Endothelial cell of hepatic sinusoid (primary cell): ENCODE data around the gene ZNF536.
"Not testable (repeated sequence)": the region's sequence is repeated elsewhere in the genome, so short reads cannot be mapped to it uniquely, and the experiment has no call there.

Experiments used
- in situ Hi-C: cut with HindIII; loops from 2 replicates; pipeline ENCODE4 v1.10.0; 2017; ENCODE audit warnings: low sequenced_read_pairs

Gene ZNF536

GRCh38 chr19:30442674-30443073 lies 70.5 kb downstream of the ZNF536 start:
- in situ Hi-C loops, result no loop called here

- in situ Hi-C loops, result no loop called here
Measured at GRCh38 chr19:30443531-30444252, 71.5 kb downstream of the ZNF536 start.

DNA sequence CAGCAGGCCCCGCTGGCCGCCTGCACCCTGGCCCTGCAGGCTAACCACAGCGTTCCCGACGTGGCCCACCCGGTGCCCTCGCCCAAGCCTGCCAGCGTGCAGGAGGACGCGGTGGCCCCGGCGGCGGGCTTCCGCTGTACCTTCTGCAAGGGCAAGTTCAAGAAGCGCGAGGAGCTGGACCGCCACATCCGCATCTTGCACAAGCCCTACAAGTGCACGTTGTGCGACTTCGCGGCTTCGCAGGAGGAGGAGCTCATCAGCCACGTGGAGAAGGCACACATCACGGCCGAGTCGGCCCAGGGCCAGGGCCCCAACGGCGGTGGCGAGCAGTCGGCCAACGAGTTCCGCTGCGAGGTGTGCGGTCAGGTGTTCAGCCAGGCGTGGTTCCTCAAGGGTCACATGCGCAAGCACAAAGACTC lies 72.1 kb downstream of the ZNF536 start:
- in situ Hi-C loops, result no loop called here

GRCh38 chr19:30444686-30445232 lies 72.6 kb downstream of the ZNF536 start:
- in situ Hi-C loops, result no loop called here

GRCh38 chr19:30445385-30445784 lies 73.2 kb downstream of the ZNF536 start:
- in situ Hi-C loops, result no loop called here

GRCh38 chr19:30446120-30446519 lies 73.9 kb downstream of the ZNF536 start:
- in situ Hi-C loops, result not testable (repeated sequence)

- in situ Hi-C loops, result no loop called here
Measured at GRCh38 chr19:30446850-30447552, 74.8 kb downstream of the ZNF536 start.

GRCh38 chr19:30447553-30447870 lies 75.3 kb downstream of the ZNF536 start:
- in situ Hi-C loops, result no loop called here

- in situ Hi-C loops, result no loop called here
Measured at GRCh38 chr19:30448386-30449077, 76.3 kb downstream of the ZNF536 start.

- in situ Hi-C loops, result no loop called here
Measured at GRCh38 chr19:30449078-30449590, 77.0 kb downstream of the ZNF536 start.

DNA sequence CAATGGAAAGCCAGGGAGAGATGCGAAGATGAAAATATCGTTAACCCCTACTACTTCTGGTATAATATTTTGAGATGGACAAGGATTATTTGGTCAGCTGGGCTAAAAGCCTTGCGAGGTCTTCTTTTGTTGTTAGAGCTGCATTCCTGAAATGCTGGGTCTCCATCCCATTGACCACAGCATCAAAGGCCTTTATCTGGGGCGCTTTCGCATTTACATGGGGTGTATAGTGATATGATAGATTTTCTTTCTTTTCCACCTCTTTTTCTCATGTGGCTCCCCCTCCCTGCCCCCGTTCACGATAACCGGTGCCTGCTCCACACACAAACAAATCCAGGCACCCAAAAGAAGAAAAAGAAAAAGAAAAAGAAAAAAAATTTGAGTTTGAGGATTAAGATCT lies 77.5 kb downstream of the ZNF536 start:
- in situ Hi-C loops, result no loop called here

GRCh38 chr19:30450100-30450499 lies 77.9 kb downstream of the ZNF536 start:
- in situ Hi-C loops, result no loop called here

GRCh38 chr19:30450835-30451321 lies 78.7 kb downstream of the ZNF536 start:
- in situ Hi-C loops, result no loop called here

GRCh38 chr19:30452931-30453330 lies 80.7 kb downstream of the ZNF536 start:
- in situ Hi-C loops, result no loop called here

- in situ Hi-C loops, result no loop called here
Measured at GRCh38 chr19:30453743-30454142, 81.6 kb downstream of the ZNF536 start.

- in situ Hi-C loops, result no loop called here
Measured at GRCh38 chr19:30455881-30456280, 83.7 kb downstream of the ZNF536 start.

- in situ Hi-C loops, result no loop called here
Measured at GRCh38 chr19:30457484-30457883, 85.3 kb downstream of the ZNF536 start.

GRCh38 chr19:30459859-30460258 lies 87.7 kb downstream of the ZNF536 start:
- in situ Hi-C loops, result no loop called here

GRCh38 chr19:30464162-30464561 lies 92.0 kb downstream of the ZNF536 start:
- in situ Hi-C loops, result no loop called here

GRCh38 chr19:30466598-30466997 lies 94.4 kb downstream of the ZNF536 start:
- in situ Hi-C loops, result not testable (repeated sequence)

- in situ Hi-C loops, result no loop called here
Measured at GRCh38 chr19:30467239-30467638, 95.1 kb downstream of the ZNF536 start.
